ENCODE measurements around the gene RASA3. TPM values are rescaled to one million over a fixed set of nuclear protein-coding genes. Genes with fewer than 3 reads are reported as not detected.

Gene RASA3
- polyA plus RNA-seq, 1 donor from 2014 or later: 8.5 TPM

DNA sequence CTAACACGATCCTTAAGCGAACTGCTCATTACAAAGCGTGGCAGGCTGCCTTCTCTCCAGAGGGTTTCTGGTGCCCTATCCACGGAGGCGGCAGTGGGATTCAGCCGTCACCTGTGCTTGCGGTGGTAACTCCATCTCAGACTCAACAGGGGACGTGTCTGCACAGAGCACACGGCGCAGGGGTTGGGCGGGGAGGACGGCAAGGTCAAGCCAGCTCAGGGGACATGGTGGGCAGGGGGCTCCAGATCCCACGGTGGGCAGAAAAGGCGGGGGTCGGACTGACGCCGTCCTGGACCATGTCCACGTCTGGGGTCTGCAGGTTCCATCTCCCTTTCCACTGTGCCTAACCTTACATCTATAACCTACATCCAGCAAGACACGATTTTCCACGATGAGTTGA lies 70.7 kb downstream of the RASA3 start:
- no peak overlapping the region for H3K4me3 ChIP-seq (ENCODE audit: low read length)
- H4K20me1 ChIP-seq (ENCODE audit: insufficient read depth): no peaks in the 10 kb centered on the region
- TF ChIP-seq SMC3 (conservative IDR thresholded peaks at IDR 0.05; ENCODE audit: poor library complexity) (no peak), EP300 (conservative IDR thresholded peaks at IDR 0.05; ENCODE audit: poor library complexity, severe bottlenecking) (no peak), TAF1 (IDR thresholded peaks at IDR 0.05; ENCODE audit: low read depth) (no peak), EZH2 (IDR thresholded peaks at IDR 0.05; ENCODE audit: borderline replicate concordance, insufficient read depth, low read length, poor library complexity, severe bottlenecking) (no peak), MXI1 (conservative IDR thresholded peaks at IDR 0.05; ENCODE audit: poor library complexity, severe bottlenecking) (no peak), POLR2AphosphoS5 (IDR thresholded peaks at IDR 0.05) (no peak), RAD21 (conservative IDR thresholded peaks at IDR 0.05) (no peak)
- TF ChIP-seq, protein P1, sequence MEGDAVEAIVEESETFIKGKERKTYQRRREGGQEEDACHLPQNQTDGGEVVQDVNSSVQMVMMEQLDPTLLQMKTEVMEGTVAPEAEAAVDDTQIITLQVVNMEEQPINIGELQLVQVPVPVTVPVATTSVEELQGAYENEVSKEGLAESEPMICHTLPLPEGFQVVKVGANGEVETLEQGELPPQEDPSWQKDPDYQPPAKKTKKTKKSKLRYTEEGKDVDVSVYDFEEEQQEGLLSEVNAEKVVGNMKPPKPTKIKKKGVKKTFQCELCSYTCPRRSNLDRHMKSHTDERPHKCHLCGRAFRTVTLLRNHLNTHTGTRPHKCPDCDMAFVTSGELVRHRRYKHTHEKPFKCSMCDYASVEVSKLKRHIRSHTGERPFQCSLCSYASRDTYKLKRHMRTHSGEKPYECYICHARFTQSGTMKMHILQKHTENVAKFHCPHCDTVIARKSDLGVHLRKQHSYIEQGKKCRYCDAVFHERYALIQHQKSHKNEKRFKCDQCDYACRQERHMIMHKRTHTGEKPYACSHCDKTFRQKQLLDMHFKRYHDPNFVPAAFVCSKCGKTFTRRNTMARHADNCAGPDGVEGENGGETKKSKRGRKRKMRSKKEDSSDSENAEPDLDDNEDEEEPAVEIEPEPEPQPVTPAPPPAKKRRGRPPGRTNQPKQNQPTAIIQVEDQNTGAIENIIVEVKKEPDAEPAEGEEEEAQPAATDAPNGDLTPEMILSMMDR (IDR thresholded peaks at IDR 0.05; ENCODE audit: poor library complexity, severe bottlenecking): no peak
- TF ChIP-seq, protein P2, sequence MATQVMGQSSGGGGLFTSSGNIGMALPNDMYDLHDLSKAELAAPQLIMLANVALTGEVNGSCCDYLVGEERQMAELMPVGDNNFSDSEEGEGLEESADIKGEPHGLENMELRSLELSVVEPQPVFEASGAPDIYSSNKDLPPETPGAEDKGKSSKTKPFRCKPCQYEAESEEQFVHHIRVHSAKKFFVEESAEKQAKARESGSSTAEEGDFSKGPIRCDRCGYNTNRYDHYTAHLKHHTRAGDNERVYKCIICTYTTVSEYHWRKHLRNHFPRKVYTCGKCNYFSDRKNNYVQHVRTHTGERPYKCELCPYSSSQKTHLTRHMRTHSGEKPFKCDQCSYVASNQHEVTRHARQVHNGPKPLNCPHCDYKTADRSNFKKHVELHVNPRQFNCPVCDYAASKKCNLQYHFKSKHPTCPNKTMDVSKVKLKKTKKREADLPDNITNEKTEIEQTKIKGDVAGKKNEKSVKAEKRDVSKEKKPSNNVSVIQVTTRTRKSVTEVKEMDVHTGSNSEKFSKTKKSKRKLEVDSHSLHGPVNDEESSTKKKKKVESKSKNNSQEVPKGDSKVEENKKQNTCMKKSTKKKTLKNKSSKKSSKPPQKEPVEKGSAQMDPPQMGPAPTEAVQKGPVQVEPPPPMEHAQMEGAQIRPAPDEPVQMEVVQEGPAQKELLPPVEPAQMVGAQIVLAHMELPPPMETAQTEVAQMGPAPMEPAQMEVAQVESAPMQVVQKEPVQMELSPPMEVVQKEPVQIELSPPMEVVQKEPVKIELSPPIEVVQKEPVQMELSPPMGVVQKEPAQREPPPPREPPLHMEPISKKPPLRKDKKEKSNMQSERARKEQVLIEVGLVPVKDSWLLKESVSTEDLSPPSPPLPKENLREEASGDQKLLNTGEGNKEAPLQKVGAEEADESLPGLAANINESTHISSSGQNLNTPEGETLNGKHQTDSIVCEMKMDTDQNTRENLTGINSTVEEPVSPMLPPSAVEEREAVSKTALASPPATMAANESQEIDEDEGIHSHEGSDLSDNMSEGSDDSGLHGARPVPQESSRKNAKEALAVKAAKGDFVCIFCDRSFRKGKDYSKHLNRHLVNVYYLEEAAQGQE (IDR thresholded peaks at IDR 0.05; ENCODE audit: borderline replicate concordance): no peak
- no peak overlapping the region for H3K27ac ChIP-seq (ENCODE audit: low read length)
- H3K27me3 ChIP-seq (ENCODE audit: insufficient read depth, low read depth, low read length): no peaks in the 10 kb centered on the region
- H3K36me3 ChIP-seq (ENCODE audit: insufficient read depth, low read length): no peaks in the 10 kb centered on the region
- no peak overlapping the region for H2AFZ ChIP-seq (ENCODE audit: low read depth, low read length)
- H3F3A ChIP-seq (ENCODE audit: insufficient read depth, low read length, poor library complexity, severe bottlenecking): no peaks in the 10 kb centered on the region
- no peak overlapping the region for H3K9ac ChIP-seq (ENCODE audit: low read length)
- no peaks in the 10 kb centered on the region for H3K79me2 ChIP-seq (replicated peaks; ENCODE audit: insufficient read depth, low read length)
- no peaks in the 10 kb centered on the region for H3K9me3 ChIP-seq (ENCODE audit: low read length)
- H3K9me2 ChIP-seq (ENCODE audit: insufficient read depth, low read length): no peaks in the 10 kb centered on the region
- H3K4me2 ChIP-seq (ENCODE audit: low read length): no peak overlapping the region

DNA sequence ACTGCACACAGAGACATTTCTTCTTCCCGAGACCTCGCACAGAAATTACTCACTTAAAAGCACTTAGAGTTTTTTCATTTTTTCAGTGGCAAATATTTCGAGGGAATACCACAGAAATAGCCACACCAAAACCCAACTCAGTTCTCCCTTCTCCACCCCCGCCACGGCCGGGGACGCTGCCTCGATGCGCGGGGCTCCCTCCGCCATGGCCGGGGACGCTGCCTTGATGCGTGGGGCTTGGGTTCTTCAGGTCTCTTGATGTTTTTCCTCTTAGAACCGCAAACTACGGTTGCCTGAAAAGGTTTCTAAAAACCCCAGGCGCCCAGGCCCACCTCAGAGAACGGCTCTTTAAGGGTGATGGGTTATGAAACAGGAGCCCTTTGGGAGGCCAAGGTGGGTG lies 71.4 kb downstream of the RASA3 start:
- H4K20me1 ChIP-seq (ENCODE audit: insufficient read depth): no peaks in the 10 kb centered on the region
- H3F3A ChIP-seq (ENCODE audit: insufficient read depth, low read length, poor library complexity, severe bottlenecking): no peaks in the 10 kb centered on the region
- H3K79me2 ChIP-seq (replicated peaks; ENCODE audit: insufficient read depth, low read length): no peaks in the 10 kb centered on the region
- H3K9me2 ChIP-seq (ENCODE audit: insufficient read depth, low read length): no peaks in the 10 kb centered on the region
- no peak for TF ChIP-seq EP300 (conservative IDR thresholded peaks at IDR 0.05; ENCODE audit: poor library complexity, severe bottlenecking)
- no peak for TF ChIP-seq POLR2AphosphoS5 (IDR thresholded peaks at IDR 0.05)
- TF ChIP-seq SMC3 (conservative IDR thresholded peaks at IDR 0.05; ENCODE audit: poor library complexity): no peak
- no peak for TF ChIP-seq RAD21 (conservative IDR thresholded peaks at IDR 0.05)
- TF ChIP-seq, protein P1 (IDR thresholded peaks at IDR 0.05; ENCODE audit: poor library complexity, severe bottlenecking): no peak
- H3K27ac ChIP-seq (ENCODE audit: low read length): no peak overlapping the region
- H3K4me2 ChIP-seq (ENCODE audit: low read length): no peak overlapping the region
- H3K9ac ChIP-seq (ENCODE audit: low read length): no peak overlapping the region
- no peaks in the 10 kb centered on the region for H3K27me3 ChIP-seq (ENCODE audit: insufficient read depth, low read depth, low read length)
- H2AFZ ChIP-seq (ENCODE audit: low read depth, low read length): no peak overlapping the region
- no peaks in the 10 kb centered on the region for H3K36me3 ChIP-seq (ENCODE audit: insufficient read depth, low read length)
- no peak overlapping the region for H3K4me3 ChIP-seq (ENCODE audit: low read length)
- no peaks in the 10 kb centered on the region for H3K9me3 ChIP-seq (ENCODE audit: low read length)
